GM13976 (cell line): ENCODE data around the gene CFAP299.

Experiments
- DNase-seq: peaks from one replicate; pipeline ENCODE4 v3.0.0; 2012; ENCODE audit warnings: low spot score
- in situ Hi-C: fragments of 300-500 bp; cut with MboI; formaldehyde crosslinking; loops from one replicate; pipeline ENCODE4 v1.12.0; 2022; ENCODE audit warnings: low sequenced_read_pairs, mixed read lengths, inconsistent platforms; ENCODE audit not compliant: unreplicated experiment
- TF ChIP-seq, protein P1 (sequence below): IDR thresholded peaks from 2 replicates; pipeline ENCODE4 v1.5.1; 2012; ENCODE audit warnings: borderline replicate concordance, mild to moderate bottlenecking; ENCODE audit not compliant: insufficient read depth; ENCODE audit errors: extremely low read depth, missing control alignments, control extremely low read depth

CFAP299 gene

DNA sequence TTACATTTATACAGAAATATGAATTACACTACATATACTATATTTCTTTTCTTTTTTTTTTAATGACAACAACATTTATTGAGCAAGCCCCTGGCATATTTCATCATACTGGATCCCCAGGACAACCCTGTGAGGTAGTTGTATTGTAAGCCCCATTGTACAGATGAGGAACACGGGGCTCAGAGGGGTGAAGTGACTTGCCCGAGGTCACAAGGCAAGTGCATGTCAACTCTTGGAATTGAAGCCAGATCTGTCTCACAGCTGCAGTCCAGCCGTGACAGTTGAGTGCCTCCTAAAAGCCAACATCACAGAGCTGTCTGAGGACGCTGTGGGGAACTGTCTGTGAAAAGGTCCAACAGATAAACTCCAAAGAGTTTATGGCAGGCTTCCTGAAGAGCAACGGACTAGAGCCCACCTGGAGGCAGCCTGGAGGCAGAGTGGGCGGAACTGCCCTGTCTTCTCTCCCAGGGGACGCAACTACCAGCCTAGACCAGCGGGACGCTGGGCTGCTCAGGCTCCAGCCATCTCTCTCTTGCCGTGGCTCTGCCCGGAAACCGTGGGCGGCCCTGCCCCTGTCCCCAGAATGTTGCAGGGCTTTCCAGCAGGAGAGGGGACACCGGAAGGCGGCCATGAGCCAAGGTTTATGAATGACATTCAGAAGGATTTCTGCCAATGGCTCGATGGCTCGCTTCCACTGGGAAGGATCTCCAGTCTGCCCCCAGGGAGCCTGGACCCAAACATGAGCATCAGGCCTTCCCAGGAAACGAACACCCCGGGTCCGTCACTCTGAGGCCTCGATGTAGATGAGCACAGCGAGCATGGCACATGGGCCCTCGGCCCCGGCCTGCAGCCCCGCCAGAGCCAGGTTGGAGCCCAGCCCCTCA, 50.1 kb downstream of the CFAP299 start:
- TF ChIP-seq, protein P1, sequence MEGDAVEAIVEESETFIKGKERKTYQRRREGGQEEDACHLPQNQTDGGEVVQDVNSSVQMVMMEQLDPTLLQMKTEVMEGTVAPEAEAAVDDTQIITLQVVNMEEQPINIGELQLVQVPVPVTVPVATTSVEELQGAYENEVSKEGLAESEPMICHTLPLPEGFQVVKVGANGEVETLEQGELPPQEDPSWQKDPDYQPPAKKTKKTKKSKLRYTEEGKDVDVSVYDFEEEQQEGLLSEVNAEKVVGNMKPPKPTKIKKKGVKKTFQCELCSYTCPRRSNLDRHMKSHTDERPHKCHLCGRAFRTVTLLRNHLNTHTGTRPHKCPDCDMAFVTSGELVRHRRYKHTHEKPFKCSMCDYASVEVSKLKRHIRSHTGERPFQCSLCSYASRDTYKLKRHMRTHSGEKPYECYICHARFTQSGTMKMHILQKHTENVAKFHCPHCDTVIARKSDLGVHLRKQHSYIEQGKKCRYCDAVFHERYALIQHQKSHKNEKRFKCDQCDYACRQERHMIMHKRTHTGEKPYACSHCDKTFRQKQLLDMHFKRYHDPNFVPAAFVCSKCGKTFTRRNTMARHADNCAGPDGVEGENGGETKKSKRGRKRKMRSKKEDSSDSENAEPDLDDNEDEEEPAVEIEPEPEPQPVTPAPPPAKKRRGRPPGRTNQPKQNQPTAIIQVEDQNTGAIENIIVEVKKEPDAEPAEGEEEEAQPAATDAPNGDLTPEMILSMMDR = no peak
- in situ Hi-C loops = no loop called here
- no peak for DNase-seq

DNA sequence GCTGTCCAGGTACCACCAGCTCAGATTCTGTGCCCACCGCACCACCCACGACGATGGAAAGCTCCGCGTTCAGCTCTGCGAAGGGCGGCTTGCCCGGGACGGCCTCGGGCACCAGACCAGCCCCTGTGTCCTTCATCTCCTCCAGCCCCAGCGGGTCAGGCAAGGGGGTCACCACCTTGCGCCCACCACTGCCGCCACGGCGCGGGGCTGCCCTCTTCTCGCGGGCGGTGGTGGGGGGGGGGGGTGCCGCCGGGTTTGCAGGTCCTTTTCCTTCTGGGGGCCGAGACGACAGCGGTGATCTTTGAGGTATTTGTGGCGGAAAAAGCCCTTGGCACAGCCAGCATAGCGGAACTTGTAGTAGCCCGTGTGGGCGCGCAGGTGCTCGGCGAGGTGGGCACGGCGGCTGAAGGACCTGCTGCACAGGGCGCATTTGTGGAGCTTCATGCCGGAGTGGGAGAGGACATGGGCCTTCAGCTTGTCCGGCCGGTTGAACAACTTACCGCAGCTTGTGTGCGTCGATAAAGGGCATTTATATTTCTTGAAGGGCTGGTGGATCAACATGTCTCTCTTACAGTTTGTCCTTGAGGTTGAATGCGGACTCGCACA, 50.9 kb downstream of the CFAP299 start:
- TF ChIP-seq, protein P1 = no peak
- in situ Hi-C loops = no loop called here
- no peak for DNase-seq

DNA sequence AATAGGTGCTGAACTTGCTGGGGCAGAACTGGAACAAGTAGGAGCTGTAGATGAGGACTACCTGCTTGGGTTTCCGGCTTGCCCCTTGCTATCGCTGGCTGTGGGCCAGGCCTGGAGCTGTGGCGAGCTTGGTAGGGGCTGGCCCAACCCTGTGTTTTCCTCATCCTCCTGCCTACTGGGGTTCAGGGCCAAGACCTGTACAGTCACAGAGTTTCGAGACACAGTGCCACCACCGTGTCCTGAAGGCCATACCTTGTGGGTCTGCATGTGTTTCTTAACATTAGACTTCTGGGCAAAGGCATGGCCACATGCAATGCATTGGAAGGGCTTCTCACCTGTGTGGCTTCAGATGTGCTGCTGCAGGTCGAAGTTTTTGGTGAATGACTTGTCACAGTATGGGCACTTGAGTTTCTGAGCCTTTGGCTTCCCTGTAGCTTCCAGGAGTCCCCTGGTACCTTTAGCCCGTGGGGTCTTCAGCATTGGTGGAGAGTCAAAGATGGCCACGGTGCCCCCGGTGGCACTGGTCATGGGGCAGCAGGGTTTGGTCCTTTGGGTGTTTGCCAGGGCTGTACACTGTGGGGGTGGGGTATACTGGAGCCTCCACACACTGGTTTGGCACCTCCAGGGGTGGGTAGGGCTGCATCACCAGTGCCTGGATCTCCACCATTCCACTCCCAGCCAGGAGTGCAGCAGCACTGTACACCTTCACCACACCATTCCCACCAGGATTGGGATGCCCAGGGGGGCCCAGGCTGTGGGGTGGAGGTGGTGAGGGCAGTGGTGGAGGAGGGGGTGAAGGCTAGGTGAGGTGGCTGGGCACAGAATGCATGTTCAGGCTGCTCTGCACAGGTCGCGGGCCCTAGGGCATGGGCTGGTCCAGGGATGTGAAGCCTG, 52.1 kb downstream of the CFAP299 start:
- TF ChIP-seq, protein P1 = no peak
- in situ Hi-C loops = no loop called here
- DNase-seq = peak; percentile 12

DNA sequence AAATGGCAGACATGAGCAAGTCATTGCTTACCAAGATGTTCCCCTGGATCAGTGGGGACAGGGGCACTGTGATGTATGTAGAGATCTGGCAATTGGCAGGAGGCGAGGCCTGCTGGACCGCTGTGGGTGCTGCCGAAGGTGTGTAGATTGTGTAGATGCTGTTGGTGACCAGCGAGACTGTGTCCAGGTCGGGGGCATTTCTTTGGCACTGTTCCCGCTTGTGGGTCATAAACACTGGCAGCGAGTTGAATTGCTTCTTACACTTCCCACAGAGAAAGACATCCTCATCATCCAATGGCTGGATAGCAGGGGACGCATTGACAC, 52.7 kb downstream of the CFAP299 start:
- TF ChIP-seq, protein P1 = no peak
- in situ Hi-C loops = no loop called here
- DNase-seq = no peak

DNA sequence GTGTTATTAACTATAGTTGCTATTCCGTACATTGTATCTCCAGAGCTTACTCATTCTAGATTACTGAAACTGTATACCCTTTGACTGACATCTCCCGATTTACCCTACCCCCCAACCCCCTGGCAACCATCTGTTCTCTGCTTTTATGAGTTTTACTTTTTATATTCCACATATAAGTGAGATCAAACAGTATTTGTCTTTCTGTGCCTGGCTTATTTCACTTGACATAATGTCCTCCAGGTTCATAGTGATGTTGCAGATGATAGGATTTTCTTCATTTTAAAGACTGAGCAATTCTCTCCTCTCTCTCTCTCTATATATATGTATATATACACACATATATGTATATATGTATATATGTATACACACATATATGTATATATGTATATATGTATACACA, 54.6 kb downstream of the CFAP299 start:
- TF ChIP-seq, protein P1 = no peak
- DNase-seq = no peak
- in situ Hi-C loops = no loop called here

DNA sequence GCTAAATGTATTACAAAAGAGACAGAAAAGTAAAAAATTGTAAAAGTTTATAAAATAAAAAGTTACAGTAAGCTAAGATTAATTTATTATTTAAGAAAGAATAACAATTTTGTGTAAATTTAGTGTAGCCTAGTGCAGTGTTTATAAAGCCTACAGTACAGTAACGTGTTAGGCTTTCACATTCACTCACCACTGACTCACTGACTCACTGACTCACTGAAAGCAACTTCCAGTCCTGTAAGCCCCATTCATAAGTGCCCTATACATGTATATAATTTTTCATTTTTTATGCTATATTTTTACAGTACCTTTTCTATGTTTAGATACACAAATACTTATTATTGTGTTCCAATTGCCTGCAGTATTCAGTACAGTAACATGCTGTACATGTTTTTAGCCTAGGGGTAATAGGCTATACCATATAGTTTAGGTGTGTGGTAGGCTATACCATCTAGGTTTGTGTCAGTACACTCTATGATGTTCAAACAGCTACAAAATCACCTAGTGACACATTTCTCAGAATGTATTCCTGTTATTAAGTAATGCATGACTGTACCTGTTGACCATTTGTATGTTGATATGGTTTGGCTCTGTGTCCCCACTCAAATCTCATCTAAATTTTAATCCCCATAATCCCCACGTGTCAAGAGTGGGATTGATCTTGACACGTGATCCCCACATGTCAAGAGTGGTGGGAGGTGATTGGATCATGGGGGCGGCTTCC, 57.9 kb downstream of the CFAP299 start:
- DNase-seq = no peak
- TF ChIP-seq, protein P1 = no peak
- in situ Hi-C loops = no loop called here
